ENCODE measurements around the gene RREB1.

- TF ChIP-seq CTCF (IDR thresholded peaks at IDR 0.05; ENCODE audit: insufficient read depth, low read depth, low read length) (no peak), EZH2 (IDR thresholded peaks at IDR 0.05; ENCODE audit: insufficient read depth, low read length) (no peak)
These were observed 42.8 kb downstream of the RREB1 start for GRCh38 chr6:7150381-7151064.
